ENCODE data around the gene KHSRP. TPM values are rescaled to one million over a fixed set of nuclear protein-coding genes. Genes with fewer than 3 reads are reported as not detected.

Gene KHSRP
- total and polyA plus RNA-seq, 7 donors = 101 to 174 (median 150) TPM

DNA sequence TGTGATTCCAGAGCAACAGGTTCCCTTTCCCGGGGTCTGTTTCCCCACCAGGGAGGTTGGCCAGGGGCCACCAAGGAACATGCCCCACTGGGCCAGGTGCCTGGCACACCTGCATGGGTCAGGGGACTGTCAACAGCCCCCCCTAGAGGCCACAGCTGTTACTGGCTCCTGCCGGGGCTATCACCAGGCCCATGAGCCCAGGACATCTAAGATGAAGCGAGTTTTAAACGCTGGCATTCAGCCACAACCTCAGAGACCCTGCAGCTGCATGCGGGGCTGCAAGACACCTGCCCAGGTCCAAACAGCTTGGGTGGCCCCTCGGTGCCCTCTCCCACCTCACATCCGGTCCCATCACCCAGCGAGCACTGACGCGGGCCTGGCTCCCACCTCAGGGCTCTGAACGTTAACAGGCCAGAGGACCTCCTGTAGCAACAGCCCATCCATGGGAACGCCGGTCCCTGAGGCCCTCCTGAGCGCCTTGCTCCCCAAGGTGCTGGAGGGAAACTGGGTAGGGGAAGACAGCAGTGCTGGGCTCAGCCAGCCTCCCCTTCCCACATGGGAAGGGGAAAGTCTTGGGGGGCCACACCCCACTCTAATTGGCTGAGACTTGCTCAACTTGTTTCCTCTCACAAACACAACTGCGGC, 12.0 kb downstream of the KHSRP start:
- Histone ChIP-seq H3K4me3 (no peak overlapping the region), H3K9me3 (no peaks in the 10 kb centered on the region), H3K27me3 (ENCODE audit: insufficient read depth in 3 of 3, low read length in 2 of 3) (no peaks in the 10 kb centered on the region), H3K4me1 (no peaks in the 10 kb centered on the region), H3K27ac (no peak overlapping the region), H3K36me3 (ENCODE audit: insufficient read depth in 1 of 2, low read depth in 1 of 2) (peaks cover 15 to 45% of the 10 kb centered on the region in 2 donors)
- TF ChIP-seq, protein P1, sequence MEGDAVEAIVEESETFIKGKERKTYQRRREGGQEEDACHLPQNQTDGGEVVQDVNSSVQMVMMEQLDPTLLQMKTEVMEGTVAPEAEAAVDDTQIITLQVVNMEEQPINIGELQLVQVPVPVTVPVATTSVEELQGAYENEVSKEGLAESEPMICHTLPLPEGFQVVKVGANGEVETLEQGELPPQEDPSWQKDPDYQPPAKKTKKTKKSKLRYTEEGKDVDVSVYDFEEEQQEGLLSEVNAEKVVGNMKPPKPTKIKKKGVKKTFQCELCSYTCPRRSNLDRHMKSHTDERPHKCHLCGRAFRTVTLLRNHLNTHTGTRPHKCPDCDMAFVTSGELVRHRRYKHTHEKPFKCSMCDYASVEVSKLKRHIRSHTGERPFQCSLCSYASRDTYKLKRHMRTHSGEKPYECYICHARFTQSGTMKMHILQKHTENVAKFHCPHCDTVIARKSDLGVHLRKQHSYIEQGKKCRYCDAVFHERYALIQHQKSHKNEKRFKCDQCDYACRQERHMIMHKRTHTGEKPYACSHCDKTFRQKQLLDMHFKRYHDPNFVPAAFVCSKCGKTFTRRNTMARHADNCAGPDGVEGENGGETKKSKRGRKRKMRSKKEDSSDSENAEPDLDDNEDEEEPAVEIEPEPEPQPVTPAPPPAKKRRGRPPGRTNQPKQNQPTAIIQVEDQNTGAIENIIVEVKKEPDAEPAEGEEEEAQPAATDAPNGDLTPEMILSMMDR (IDR thresholded peaks at IDR 0.05) = peak; percentile 42
- intact Hi-C loops (cut with DNase I) = no loop called here
- peak in 1 of 2 donors; percentile 56 for DNase-seq
- ATAC-seq = peak; percentile 47 to 71 (median 59)
- WGBS, 3 donors = 48 to 55% (median 53%) methylated on average over 15 of the region's 15 CpGs

DNA sequence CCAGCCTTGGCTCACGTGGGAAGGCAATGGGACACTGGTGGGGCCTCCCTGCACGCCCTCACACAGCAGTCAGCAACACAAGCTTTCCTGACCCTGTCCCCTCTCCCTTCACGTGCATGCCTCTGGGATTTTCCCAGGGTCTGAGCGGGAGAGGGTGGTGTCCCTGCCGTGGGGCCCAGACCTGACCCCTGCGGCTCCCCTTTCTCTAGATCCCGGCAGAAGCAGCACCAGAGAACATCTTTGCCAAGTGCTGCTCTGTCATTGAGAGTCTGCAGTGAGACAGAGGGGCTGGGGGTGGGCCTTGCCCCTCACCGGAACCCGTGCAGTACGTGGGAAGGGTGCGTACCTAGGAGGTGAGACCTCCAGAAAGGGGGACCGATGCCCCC, 12.6 kb downstream of the KHSRP start:
- TF ChIP-seq, protein P1 (IDR thresholded peaks at IDR 0.05) = no peak
- Histone ChIP-seq H3K27me3 (ENCODE audit: insufficient read depth in 3 of 3, low read length in 2 of 3) (no peaks in the 10 kb centered on the region), H3K4me1 (no peaks in the 10 kb centered on the region), H3K36me3 (ENCODE audit: insufficient read depth in 1 of 2, low read depth in 1 of 2) (peaks cover 15 to 39% of the 10 kb centered on the region in 2 donors), H3K27ac (no peak overlapping the region), H3K4me3 (no peak overlapping the region), H3K9me3 (no peaks in the 10 kb centered on the region)
- ATAC-seq = peak; percentile 6 to 28 (median 18)
- intact Hi-C loops (cut with DNase I) = no loop called here
- WGBS, 3 donors = 58 to 59% (median 59%) methylated on average over 12 of the region's 12 CpGs
- no peak for DNase-seq

DNA sequence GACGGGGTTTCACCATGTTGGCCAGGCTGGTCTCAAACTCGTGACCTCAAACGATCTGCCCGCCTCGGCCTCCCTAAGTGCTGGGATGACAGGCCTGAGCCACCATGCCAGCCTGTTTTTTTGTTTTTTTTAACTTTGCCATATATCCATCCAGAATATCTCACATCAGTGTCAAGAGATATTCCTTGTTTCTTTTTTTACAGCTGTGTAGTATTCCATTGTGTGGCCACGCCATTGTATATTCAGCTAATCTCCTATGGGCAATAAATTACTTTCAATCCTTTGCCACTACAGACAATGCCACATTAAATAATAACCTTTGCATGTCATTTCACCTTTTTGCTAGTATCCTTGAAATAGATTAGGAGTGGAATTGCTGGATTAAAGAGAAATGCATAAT, 15.3 kb downstream of the KHSRP start:
- Histone ChIP-seq H3K9me3 (no peaks in the 10 kb centered on the region), H3K27me3 (ENCODE audit: insufficient read depth in 3 of 3, low read length in 2 of 3) (no peaks in the 10 kb centered on the region), H3K4me1 (no peaks in the 10 kb centered on the region), H3K4me3 (no peak overlapping the region), H3K36me3 (ENCODE audit: insufficient read depth in 1 of 2, low read depth in 1 of 2) (peaks cover 0 to 12% of the 10 kb centered on the region in 2 donors), H3K27ac (no peak overlapping the region)
- intact Hi-C loops (cut with DNase I) = no loop called here
- DNase-seq = no peak
- no peak for ATAC-seq
- TF ChIP-seq, protein P1 (IDR thresholded peaks at IDR 0.05) = no peak
- WGBS, 3 donors = 86 to 99% (median 87%) methylated on average over 6 of the region's 6 CpGs

DNA sequence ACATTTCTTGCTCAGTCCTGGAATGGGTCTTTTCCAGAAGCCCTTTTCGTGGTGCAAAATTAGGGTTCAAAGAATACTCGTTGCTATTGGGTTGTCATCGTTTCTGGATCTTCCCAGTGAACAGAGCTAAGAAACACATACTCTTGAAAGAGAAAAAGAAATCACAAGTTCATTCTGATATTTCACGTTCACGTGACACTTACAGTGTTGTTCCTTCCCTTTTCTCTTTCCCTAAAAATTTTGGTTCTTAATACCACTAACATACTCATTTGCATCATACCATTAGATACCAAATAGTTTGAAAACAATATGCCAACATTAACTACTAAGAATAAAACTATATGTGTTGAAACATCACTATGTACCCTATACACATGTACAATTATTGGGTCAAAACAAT, 18.2 kb downstream of the KHSRP start:
- H3K36me3 ChIP-seq (ENCODE audit: insufficient read depth in 1 of 2, low read depth in 1 of 2) = no peaks in the 10 kb centered on the region
- TF ChIP-seq, protein P1 (IDR thresholded peaks at IDR 0.05) = no peak
- ATAC-seq (no peak), DNase-seq (no peak)
- H3K4me3 ChIP-seq = no peak overlapping the region
- intact Hi-C loops (cut with DNase I) = no loop called here
- no peaks in the 10 kb centered on the region for H3K4me1 ChIP-seq
- 79 to 90% (median 84%) methylated on average over 5 of the region's 5 CpGs for WGBS, 3 donors
- H3K9me3 ChIP-seq = no peaks in the 10 kb centered on the region
- no peak overlapping the region for H3K27ac ChIP-seq
- H3K27me3 ChIP-seq (ENCODE audit: insufficient read depth in 3 of 3, low read length in 2 of 3) = no peaks in the 10 kb centered on the region

Data from psoas muscle (tissue), 8 donors.